Lower leg skin (tissue), 4 donors: ENCODE data around the gene ELK1. TPM values are rescaled to one million over a fixed set of nuclear protein-coding genes. Genes with fewer than 3 reads are reported as not detected.

Experiments
- DNase-seq, 2 donors: peaks; one replicate each; pipeline ENCODE4 v3.0.0-alpha.2; 2019; ENCODE audit warnings: low spot score in 2 of 2
- H3K4me3 ChIP-seq: fragments of 200-600 bp; sonication (generic); 2 replicates; pipeline ENCODE4 v1.5.1; 2017; ENCODE audit warnings: mild to moderate bottlenecking, low read depth; ENCODE audit not compliant: poor library complexity, severe bottlenecking
- CTCF ChIP-seq, 3 donors: fragments of 450-650 bp; IDR thresholded peaks; one replicate each; pipeline ENCODE4 v1.5.1; 2016; ENCODE audit warnings: antibody characterized with exemption in 3 of 3, mild to moderate bottlenecking in 3 of 3, moderate library complexity in 2 of 3
- POLR2A ChIP-seq, 2 donors: fragments of 450-650 bp; IDR thresholded peaks; one replicate each; pipeline ENCODE4 v1.6.1; 2016 to 2017; ENCODE audit warnings: antibody characterized with exemption in 2 of 2, mild to moderate bottlenecking in 1 of 2, moderate library complexity in 1 of 2
- WGBS, 2 donors: methylation state at CpG; one replicate each; pipeline ENCODE4 v1.1.5; 2018; 5-methylcytosine and 5-hydroxymethylcytosine counted together
- intact Hi-C: fragments of 100-400 bp; cut with DNase I; formaldehyde crosslinking; loops from one replicate; pipeline ENCODE4 v1.15.0; 2023; ENCODE audit warnings: low total_unique reads
- total RNA-seq, 4 donors: library from RNA; depleted of rRNA; stranded (reverse); fragments of >200 nt; gene quantifications; one replicate each; pipeline ENCODE4 v1.1.0, GENCODE V29; 2016

ELK1 gene
- total RNA-seq, 4 donors from 2014 or later: 19.7 to 28.4 (median 25.5) TPM

- intact Hi-C loops: no loop called here
- DNase-seq: peak in 1 of 2 donors; percentile 70
- WGBS, 2 donors: 66 to 83% methylated on average over 4 to 5 of the region's 5 CpGs
- H3K4me3 ChIP-seq: no peak overlapping the region
- TF ChIP-seq POLR2A (IDR thresholded peaks at IDR 0.05): no peak
- TF ChIP-seq CTCF (IDR thresholded peaks at IDR 0.05): no peak
Observed at GRCh38 chrX:47614618-47615017, 35.7 kb downstream of the ELK1 start.

- WGBS, 2 donors: 88 to 90% methylated on average over 7 to 8 of the region's 8 CpGs
- intact Hi-C loops: no loop called here
- peak in 1 of 2 donors; percentile 45 for DNase-seq
Observed at GRCh38 chrX:47613082-47613481, 37.3 kb downstream of the ELK1 start.

GRCh38 chrX:47612418-47612817 lies 37.9 kb downstream of the ELK1 start:
- TF ChIP-seq POLR2A (IDR thresholded peaks at IDR 0.05) (no peak), CTCF (IDR thresholded peaks at IDR 0.05) (no peak)

More at GRCh38 chrX:47613082-47613481, 37.3 kb downstream of the ELK1 start:
- H3K4me3 ChIP-seq: no peak overlapping the region
- no peak for TF ChIP-seq CTCF (IDR thresholded peaks at IDR 0.05)
- no peak for TF ChIP-seq POLR2A (IDR thresholded peaks at IDR 0.05)

GRCh38 chrX:47611926-47612325 lies 38.4 kb downstream of the ELK1 start:
- TF ChIP-seq CTCF (IDR thresholded peaks at IDR 0.05): no peak
- no peak for TF ChIP-seq POLR2A (IDR thresholded peaks at IDR 0.05)
- no peak for DNase-seq
- WGBS, 2 donors: 70 to 94% methylated on average over 2 of the region's 2 CpGs
- intact Hi-C loops: no loop called here
- H3K4me3 ChIP-seq: no peak overlapping the region

More at GRCh38 chrX:47612418-47612817, 37.9 kb downstream of the ELK1 start:
- DNase-seq: no peak
- H3K4me3 ChIP-seq: no peak overlapping the region
- intact Hi-C loops: no loop called here

- intact Hi-C loops: no loop called here
- WGBS, 2 donors: 87% methylated on average over 2 of the region's 2 CpGs
- H3K4me3 ChIP-seq: no peak overlapping the region
- TF ChIP-seq CTCF (IDR thresholded peaks at IDR 0.05) (no peak), POLR2A (IDR thresholded peaks at IDR 0.05) (no peak)
- no peak for DNase-seq
Observed at GRCh38 chrX:47611489-47611888, 38.9 kb downstream of the ELK1 start.

- TF ChIP-seq POLR2A (IDR thresholded peaks at IDR 0.05) (no peak), CTCF (IDR thresholded peaks at IDR 0.05) (no peak)
- peak in 1 of 2 donors; percentile 42 for DNase-seq
- intact Hi-C loops: no loop called here
- H3K4me3 ChIP-seq: no peak overlapping the region
- WGBS, 2 donors: 75 to 88% methylated on average over 4 of the region's 4 CpGs
Observed at GRCh38 chrX:47610511-47610910, 39.9 kb downstream of the ELK1 start.
